Measurements from ENCODE around the gene ALOX15B. TPM values are rescaled to one million over a fixed set of nuclear protein-coding genes. Genes with fewer than 3 reads are reported as not detected.

ALOX15B gene
- total and polyA plus RNA-seq, 4 donors, result 0.16 to 1.0 (median 0.56) TPM

GRCh38 chr17:8016632-8017424 lies 22.0 kb upstream of the ALOX15B start:
- Histone ChIP-seq H3K4me3 (ENCODE audit: low read depth in 1 of 3, low read length in 3 of 3) (peak overlapping the region; percentile 18 to 45 (median 38)), H3K27me3 (ENCODE audit: control insufficient read depth in 4 of 4, insufficient read depth in 4 of 4, low read length in 3 of 4) (no peaks in the 10 kb centered on the region), H3K4me1 (ENCODE audit: control insufficient read depth in 4 of 4, insufficient read depth in 4 of 4, low read length in 3 of 4) (peaks cover 8 to 45% (median 27%) of the 10 kb centered on the region in 4 donors), H3K9ac (ENCODE audit: low read depth in 1 of 2, low read length in 2 of 2) (peak overlapping the region; percentile 8 to 48), H3K9me3 (ENCODE audit: control insufficient read depth in 4 of 4, low read length in 3 of 4) (no peaks in the 10 kb centered on the region), H3K27ac (ENCODE audit: low read depth in 1 of 2, low read length in 2 of 2) (peak overlapping the region; percentile 70 to 77), H3K36me3 (ENCODE audit: control insufficient read depth in 4 of 4, insufficient read depth in 3 of 4, low read depth in 1 of 4, low read length in 3 of 4) (no peaks in the 10 kb centered on the region)
- TF ChIP-seq FOXA2 (IDR thresholded peaks at IDR 0.05) (no peak), GABPA (IDR thresholded peaks at IDR 0.05 in 1 of 2, conservative IDR thresholded peaks at IDR 0.05 in 1 of 2) (peak in 1 of 2 donors; percentile 48), ATF3 (IDR thresholded peaks at IDR 0.05) (no peak), HNF4G (IDR thresholded peaks at IDR 0.05) (peak; percentile 48), NR2F2 (IDR thresholded peaks at IDR 0.05) (peak; percentile 19), EGR1 (IDR thresholded peaks at IDR 0.05; ENCODE audit: low read depth in 2 of 2) (no peak), YY1 (IDR thresholded peaks at IDR 0.05) (peak; percentile 78), SP1 (IDR thresholded peaks at IDR 0.05) (peak; percentile 84), MAX (IDR thresholded peaks at IDR 0.05) (no peak), FOXA1 (IDR thresholded peaks at IDR 0.05) (peak; percentile 12), ZBTB33 (IDR thresholded peaks at IDR 0.05) (no peak), REST (IDR thresholded peaks at IDR 0.05) (peak; percentile 21), RAD21 (IDR thresholded peaks at IDR 0.05) (peak; percentile 82 to 83), RXRA (IDR thresholded peaks at IDR 0.05) (peak; percentile 63 to 75), CTCF (IDR thresholded peaks at IDR 0.05; ENCODE audit: low read depth, low read length, missing input control) (peak; percentile 78), HNF4A (conservative IDR thresholded peaks at IDR 0.05) (peak; percentile 83 to 89), JUND (IDR thresholded peaks at IDR 0.05) (peak; percentile 49 to 56), TAF1 (conservative IDR thresholded peaks at IDR 0.05) (no peak)
- 20% methylated on average over 12 of the region's 12 CpGs for WGBS
- DNase-seq (ENCODE audit: low spot score), result peak; percentile 54

Measured in liver (tissue), 9 donors.